Measurements from ENCODE around the gene YEATS2. TPM values are rescaled to one million over a fixed set of nuclear protein-coding genes. Genes with fewer than 3 reads are reported as not detected.
"Not testable (repeated sequence)": the region's sequence is repeated elsewhere in the genome, so short reads cannot be mapped to it uniquely, and the experiment has no call there.

The YEATS2 gene
- 56.7 TPM for total RNA-seq

DNA sequence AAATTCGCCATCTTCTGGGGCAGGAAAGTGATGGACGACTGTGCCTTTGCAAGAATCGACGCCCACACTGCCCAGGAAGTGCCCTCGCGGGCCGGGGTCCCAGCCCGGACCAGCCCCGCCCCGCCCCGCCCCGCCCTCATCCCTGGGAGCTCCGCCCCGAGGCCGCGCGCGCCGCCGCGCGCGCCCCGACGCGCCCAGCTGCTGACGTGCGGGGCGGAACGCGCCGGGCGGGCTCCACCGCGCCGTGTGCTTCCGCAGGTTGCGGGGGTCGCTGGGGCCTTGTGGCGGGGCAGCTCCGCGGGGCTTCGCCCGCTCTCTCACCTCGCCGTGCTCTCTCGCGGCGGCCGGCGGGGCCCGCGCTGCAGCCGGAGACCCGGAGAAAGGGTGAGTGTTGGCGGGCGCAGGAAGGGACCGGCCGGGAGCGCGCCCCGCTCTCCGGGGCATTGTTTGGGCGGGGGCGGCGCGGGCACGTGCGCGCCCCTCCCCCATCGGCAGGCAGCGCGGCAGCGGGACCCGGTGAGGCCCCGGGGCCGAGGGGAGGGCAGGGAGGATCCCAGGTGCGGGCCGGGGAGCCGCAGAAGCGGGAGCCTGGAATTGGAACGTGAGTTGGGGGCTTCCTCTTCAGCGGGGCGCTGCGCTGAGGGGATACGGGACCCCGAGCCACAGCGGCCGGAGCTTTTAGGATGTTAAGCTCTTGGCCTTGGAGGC lies at the start of gene YEATS2:
Gene YEATS2, plus strand, starts transcription at position 188 of the 708 bp plus-strand sequence. CDS start 17,366 bp downstream, outside the sequence.
- FAIRE-seq = no peak

DNA sequence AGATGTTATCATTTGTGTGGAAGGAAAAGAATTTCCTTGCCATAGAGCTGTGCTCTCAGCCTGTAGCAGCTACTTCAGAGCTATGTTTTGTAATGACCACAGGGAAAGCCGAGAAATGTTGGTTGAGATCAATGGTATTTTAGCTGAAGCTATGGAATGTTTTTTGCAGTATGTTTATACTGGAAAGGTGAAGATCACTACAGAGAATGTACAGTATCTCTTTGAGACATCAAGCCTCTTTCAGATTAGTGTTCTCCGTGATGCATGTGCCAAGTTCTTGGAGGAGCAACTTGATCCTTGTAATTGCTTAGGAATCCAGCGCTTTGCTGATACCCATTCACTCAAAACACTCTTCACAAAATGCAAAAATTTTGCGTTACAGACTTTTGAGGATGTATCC lies 47.0 kb upstream of the YEATS2 start:
- FAIRE-seq = no peak

More for the DNA sequence above, at the start of gene YEATS2:
- DNase-seq (ENCODE audit: low spot score in 2 of 2) = peak; percentile 92 to 94

DNA sequence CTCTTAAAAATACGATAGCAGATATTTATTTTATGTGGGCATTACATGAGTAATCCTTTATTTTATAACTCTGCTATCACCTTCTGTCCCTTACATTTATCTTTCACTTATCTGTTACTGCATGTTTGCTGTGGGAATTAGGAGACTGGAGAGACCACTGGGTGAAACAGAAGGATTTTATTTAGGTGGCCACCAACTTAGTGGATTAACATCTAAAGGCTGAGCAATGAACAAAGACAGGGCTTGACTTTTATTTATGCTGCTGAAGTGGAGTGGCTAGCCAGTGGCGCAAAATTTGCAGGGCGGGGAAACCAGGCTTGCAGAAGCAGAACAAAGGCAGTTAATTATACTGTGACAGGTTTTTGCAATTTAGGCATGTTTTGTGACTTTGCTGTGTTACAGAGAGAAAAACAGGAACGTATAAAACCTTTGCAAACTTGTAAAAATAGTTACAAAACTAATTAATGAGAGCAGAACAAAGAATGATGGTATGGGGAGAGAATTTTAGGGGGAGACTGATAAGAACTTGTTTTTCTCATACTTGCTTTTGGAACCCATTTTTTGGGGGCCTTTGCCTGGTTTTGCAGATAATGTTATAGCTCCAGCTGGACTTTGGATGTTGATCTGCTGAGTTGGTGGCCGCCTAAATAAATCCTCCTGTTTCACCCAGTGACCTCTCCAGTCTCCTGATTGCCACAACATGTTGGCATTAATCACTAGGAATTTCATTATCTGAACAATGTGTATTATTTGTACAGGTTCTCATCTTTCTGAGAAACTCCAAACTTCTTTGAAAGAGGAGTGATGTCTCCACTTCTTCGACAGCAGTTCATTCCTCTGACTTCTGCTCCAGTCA lies 44.2 kb upstream of the YEATS2 start:
- no peak for FAIRE-seq
- DNase-seq (ENCODE audit: low spot score in 2 of 2) = no peak

More for the DNA sequence above, 47.0 kb upstream of the YEATS2 start:
- DNase-seq (ENCODE audit: low spot score in 2 of 2) = no peak

DNA sequence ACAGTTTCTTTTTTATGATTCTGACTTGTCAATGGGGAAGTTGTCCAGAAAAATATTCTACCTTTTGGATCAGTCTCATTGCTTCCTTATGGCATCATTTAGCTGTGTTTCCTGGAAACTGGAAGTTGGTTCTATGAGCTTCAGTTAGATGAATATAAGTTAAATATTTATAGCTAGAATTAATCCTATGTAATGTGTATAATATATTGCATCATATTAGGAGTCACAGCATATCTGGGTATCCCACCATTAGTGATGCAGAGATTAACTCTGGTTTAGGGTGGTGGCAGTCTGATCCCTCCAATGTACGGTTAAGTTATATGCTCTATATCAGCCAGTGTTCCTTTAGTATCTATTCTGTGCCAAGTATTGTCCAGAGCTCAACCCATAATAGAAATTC lies 42.9 kb upstream of the YEATS2 start:
- DNase-seq (ENCODE audit: low spot score in 2 of 2) (no peak), FAIRE-seq (no peak)

DNA sequence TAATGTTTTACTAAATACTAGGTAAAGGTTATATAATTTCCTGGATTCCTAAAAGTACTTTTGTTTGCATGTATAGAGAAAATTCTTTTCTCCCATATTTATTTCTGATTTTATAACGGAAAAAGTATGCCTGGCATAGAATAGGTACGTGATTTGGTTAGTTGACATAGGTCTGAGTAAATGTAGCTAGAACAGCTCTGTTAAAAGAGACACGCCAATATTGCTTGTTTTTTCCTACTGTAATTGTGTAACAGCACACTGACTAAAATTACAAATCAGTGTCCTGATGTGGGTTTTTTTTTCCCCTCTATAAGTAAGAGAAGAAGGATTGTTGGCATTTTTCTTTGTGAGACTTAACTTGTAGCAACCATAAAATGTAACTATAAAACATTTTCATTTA lies 35.5 kb upstream of the YEATS2 start:
- FAIRE-seq (no peak), DNase-seq (ENCODE audit: low spot score in 2 of 2) (no peak)

DNA sequence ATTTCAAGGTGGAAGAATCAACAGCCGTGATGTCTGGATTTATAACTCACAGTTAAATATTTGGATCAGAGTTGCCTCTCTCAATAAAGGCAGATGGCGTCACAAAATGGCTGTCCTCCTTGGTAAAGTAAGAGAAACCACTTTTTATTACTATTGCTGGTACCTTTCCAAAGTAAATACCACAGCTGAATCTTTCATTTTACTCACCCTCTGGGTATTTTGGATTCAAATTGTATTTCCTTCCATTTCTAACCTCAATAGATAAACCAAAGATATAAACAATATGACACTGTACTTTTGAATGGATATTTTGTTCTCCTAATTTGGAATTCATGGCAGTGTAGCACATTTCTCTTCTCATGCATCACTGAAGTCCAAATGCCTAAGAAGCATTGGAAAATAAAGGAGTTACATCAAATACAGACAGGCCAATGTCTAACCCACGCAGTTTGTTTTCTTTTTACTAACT lies 32.6 kb upstream of the YEATS2 start:
- DNase-seq (ENCODE audit: low spot score in 2 of 2) (no peak), FAIRE-seq (no peak)

DNA sequence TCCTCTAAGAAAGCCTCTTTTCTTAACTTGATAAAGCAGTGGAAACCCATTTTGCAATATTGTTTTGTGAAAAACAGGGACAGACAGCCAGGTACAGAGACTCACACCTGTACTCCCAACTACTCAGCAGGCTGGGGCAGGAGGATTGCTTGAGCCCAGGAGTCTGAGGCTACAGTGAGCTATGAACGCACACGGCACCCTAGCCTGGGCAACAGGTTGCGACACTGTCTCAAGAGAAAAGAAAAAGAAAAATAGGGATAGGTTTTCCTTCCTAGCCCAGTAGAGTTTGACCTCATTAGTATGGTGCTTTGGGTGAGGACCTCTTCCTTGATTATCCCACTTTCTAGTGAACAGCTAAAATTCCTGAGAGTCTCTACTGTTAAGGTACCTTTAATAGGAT lies 17.5 kb upstream of the YEATS2 start:
- no peak for DNase-seq (ENCODE audit: low spot score in 2 of 2)
- no peak for FAIRE-seq

DNA sequence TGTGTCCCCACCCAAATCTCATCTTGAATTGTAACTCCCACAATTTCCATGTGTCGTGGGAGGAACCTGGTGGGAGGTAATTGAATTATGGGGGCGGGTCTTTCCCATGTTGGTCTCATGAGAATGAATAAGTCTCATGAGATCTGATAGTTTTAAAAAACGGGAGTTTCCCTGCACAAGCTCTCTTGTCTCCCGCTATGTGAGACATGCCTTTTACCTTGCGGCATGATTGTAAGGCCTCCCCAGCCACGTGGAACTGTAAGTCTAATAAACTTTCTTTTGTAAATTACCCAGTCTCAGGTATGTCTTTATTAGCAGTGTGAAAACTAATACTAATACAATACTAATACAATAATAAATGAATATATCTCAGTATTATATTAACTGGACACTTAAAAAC lies 9.9 kb upstream of the YEATS2 start:
- no peak for DNase-seq (ENCODE audit: low spot score in 2 of 2)
- FAIRE-seq = no peak

DNA sequence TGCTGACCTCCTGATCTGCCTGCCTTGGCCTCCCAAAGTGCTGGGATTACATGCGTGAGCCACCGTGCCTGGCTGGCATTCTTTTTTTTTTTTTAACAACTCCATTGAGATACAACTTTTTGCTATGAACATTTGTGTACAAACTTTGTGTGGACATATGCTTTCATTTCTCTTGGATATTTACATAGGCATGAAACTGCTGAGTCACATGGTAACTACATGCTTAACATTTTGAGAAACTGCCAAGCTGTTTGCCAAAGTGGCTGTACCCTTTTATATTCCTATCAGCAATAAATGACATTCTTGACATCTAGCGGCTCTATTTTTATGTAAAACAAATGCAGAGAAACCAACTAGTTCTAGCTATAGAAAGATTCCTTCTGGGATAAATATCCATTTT lies 8.7 kb upstream of the YEATS2 start:
- DNase-seq (ENCODE audit: low spot score in 2 of 2) (no peak), FAIRE-seq (no peak)

DNA sequence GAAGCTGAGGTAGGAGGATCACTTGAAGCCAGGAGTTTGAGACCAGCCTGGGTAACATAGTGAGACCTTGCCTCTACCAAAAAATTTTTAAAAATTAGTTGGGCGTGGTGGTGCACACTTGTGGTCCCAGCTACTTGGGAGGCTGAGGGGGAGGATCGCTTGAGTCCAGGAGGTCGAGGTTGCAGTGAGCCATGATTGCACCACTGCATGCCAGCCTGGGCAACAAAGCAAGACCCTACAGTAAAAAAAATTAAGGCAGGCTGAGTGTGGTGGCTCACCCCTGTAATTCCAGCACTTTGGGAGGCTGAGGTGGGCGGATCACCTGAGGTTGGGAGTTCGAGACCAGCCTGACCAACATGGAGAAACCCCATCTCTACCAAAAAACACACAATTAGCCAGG lies 8.0 kb upstream of the YEATS2 start:
- not testable (repeated sequence) for FAIRE-seq; DNase-seq (ENCODE audit: low spot score in 2 of 2)

DNA sequence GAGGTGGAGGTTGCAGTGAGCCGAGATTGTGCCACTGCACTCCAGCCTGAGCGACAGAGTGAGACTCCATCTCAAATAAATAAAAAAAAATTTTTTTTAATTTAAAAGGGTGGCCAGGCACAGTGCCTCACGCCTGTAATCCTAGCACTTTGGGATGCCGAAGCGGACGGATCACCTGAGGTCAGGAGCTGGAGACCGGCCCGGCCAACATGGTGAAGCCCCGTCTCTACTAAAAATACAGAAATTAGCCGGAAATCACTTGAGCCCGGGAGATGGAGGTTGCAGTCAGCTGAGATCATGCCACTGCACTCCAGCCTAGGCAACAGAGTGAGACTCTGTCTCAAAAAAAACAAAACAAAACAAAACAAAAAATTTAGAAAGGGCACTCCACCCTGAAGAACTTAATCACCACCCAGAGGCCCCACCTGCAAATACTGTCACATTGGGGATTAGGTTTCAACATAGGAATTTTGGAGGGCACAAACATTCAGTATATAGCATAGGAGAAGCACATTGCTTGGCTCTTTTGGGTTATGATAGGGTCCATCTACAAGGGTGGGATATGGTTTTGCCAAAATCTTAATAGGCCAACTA lies 7.1 kb upstream of the YEATS2 start:
- FAIRE-seq = no peak

DNA sequence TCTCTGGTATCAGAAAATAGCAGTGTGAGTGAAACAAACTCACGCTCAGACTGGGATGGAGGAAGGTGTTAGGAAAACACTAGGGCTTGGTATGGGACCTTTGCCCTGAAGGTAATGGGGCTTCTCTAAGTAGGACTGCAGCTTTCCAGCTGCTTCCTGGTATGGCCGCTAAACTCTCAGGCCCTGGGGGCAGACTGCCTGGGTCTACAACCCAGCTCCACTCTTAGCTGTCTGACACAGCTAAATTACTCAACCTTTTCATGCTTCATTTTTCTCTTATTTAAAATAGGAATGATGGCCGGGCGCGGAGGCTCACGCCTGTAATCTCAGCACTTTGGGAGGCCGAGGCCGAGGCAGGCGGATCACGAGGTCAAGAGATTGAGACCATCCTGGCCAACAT lies 5.2 kb upstream of the YEATS2 start:
- no peak for FAIRE-seq
- no peak for DNase-seq (ENCODE audit: low spot score in 2 of 2)

More for the DNA sequence above, 7.1 kb upstream of the YEATS2 start:
- DNase-seq (ENCODE audit: low spot score in 2 of 2) = no peak

DNA sequence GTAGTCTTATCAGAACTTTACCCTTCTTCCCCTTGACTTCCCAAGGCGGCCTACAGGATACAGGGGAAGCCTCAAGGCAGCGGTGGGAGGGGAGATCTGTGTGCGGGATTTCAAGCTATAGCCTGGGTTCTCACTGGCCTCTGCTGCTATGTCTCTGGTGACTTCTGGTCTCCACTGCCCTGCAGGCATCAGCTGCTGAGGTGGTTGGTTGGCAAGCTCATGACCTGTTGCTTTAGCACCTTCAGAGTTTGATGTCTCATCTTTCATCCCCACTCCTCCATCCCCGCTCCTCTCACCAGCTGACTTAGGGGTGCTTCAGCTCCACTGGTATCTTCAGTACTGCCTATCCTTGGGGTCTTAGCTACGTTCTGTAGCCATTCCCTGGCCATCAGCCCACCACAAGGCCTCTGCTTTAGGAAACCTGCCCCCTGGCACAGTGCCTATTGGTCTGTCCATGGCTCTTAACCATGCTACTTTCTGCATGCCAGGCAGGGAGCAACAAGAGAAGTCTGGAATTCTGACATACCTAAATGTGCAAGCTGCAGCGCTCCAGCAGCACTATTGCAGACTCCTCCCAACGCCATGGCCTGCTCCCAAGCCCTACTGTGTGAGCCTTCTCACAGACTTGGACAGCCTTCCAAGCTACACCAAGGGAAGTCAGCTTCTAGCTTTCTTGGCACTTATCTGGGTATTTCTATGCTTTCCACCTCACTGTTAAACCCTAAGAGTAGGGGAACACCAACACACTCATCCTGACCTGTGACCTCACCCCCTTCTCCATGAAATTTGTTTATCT lies 1.8 kb upstream of the YEATS2 start:
- DNase-seq (ENCODE audit: low spot score in 2 of 2) = no peak
- FAIRE-seq = no peak

DNA sequence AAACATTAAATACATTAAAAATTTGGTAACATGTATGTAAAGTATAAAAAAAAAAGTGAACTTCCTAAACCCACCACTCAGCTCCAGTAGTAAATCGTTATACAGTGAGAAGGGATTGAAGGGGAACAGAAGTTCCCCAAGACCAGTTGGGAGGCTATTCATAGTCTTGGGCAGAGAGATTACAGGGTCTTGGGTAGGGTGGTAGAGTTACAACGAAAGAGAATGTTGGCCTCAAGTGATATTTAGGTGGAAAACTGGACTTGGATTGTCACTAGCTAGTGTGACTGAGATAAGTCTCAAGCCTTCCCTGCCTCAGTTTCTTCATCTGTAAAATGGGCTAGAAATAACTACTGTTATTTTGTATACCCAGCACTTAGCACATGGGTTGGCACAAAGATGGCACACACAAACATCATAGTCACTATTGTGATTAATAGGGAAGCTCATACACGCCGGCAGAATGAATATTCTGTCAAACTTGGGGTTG lies 431 bp upstream of the YEATS2 start:
- FAIRE-seq = no peak
- DNase-seq (ENCODE audit: low spot score in 2 of 2) = no peak

DNA sequence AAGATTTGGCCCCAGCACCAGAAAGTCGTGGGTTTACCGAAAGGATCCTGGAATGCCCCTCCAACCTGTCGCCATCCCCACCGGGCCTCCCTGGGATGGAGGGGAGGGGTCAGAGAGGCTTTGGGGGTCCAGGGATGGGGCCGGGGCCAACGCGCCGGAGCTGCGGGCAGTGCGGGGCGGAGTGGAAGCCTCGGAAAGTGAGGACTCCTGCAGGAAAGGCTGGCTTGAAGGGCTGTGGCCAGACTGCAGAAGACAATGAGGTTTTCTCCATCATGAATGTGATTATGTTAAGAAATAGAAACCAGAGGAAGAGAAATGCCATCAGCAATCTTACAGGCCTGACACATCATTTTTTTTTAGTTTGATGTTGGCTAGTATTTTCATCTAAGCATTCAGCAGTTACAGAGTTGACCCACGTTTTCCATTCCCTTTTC lies 738 bp downstream of the YEATS2 start:
- FAIRE-seq = no peak
- peak; percentile 51 to 64 for DNase-seq (ENCODE audit: low spot score in 2 of 2)

DNA sequence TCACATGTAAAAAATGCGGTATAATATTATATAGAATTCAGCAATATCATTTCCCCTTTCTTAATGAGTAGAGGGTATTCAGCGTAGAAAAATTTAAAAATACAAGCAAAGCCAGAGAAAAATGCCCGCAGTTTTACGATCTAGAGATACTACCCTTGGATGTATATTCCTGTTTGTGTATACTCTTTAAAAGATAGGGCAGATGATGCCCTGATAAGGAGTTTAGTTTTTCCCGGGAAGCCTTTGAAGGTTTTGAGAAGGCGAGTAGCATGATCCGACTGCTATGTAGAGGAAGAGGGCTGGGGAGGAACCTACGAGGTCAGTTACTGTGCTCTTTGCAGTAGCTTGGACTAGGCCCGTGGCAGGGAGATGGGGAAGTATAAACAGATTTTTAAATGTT lies 1.2 kb downstream of the YEATS2 start:
- DNase-seq (ENCODE audit: low spot score in 2 of 2) = peak; percentile 27 to 34
- FAIRE-seq = no peak

DNA sequence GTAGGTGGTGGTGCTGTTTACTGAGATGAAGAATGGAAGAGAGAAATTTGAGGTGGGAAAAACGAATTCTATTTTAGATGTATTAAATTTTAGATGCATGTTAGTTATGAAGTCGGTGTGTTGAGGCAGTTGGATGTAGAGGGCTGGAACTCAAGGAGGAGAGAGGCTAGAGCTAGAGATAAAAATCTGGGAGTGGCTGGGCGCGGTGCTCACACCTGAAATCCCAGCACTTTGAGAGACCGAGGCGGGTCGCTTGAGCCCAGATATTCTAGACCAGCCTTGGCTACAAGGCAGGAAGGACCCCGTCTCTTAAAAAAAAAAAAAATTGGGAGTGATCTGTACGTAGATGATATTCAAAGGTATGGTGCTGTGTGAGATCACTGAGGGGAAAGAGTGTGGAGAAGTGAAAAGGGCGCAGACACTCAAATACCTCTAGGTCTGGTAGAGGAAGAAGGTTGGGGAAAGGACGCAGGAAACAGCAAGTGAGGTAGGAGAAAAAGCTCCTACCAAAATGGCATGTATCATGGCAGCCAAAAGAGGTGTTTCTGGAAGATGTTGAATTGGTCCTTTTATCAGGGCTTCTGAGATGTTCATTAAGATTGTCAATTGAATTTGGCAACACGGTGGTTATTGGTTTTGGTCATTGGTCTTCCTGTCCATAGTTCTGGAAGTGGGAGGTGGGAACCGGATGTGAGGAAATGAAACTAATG lies 1.8 kb downstream of the YEATS2 start:
- DNase-seq (ENCODE audit: low spot score in 2 of 2) (peak in 1 of 2 donors; percentile 19), FAIRE-seq (no peak)

DNA sequence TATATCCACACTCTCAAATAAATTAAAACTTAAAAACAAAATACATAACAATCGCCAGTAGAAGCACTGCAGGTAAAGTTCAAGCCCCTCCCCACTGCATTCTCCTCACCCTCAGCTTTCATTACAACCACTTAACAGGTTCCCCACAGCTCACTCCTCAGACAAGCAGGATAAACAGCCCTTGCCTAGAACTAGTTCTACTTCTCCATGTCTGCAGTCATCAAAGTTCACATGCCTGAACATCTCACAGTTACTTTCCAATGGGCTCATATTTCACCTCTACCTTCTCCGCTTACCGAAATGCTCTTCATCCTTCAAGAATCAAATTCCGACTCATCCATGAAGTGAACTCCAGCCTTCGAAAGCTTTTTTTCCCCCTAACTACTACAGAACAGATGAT lies 4.1 kb downstream of the YEATS2 start:
- FAIRE-seq (no peak), DNase-seq (ENCODE audit: low spot score in 2 of 2) (no peak)

DNA sequence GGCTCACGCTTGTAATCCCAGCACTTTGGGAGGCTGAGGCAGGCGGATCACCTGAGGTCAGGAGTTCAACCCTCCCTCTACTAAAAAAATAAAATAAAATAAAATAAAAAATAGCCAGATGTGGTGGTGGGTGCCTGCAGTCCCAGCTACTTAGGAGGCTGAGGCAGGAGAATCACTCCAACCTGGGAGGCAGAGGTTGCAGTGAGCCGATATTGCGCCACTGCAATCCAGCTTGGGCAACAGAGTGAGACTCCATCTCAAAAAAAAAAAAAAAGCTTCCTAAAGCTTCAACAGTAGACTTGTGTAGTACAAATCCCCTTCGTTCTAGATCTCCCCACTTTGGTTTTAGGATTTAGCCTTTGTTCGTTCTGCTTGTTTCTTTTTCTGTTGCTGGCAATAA lies 6.3 kb downstream of the YEATS2 start:
- DNase-seq (ENCODE audit: low spot score in 2 of 2); FAIRE-seq: not testable (repeated sequence)

DNA sequence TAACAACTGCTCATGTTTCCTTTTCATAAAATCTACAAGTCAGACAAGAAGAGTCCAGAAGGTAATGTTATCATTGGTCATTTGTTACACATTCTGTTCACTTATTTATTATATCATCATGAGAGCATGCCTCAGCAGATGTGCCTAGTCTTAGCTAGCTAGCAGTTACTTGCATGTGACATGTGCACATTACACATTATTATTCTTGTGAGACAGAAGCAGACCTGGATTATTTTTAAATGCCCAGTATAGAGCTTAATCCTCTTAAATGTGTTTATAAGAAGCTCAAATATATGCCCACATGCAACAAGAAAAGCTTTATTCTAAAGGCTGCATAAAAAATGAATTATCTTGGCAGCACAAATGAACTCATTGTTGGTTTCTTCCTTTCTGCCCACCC lies 12.6 kb downstream of the YEATS2 start:
- FAIRE-seq = no peak
- no peak for DNase-seq (ENCODE audit: low spot score in 2 of 2)

Measured in frontal cortex (tissue), 4 donors.